HG02588 (cell line): ENCODE measurements around the gene PDE4B.
"Not testable (repeated sequence)": the region's sequence is repeated elsewhere in the genome, so short reads cannot be mapped to it uniquely, and the experiment has no call there.

Experiments
- ATAC-seq: cut with Tn5 transposase; IDR thresholded peaks from one replicate; pipeline ENCODE4 v1.9.1; 2021; ENCODE audit warnings: mild to moderate bottlenecking, moderate library complexity; ENCODE audit not compliant: unreplicated experiment

PDE4B gene

GRCh38 chr1:66044912-66045311 is 252.2 kb downstream of the PDE4B start:
- ATAC-seq: no peak

- ATAC-seq: no peak
Measured at GRCh38 chr1:66046415-66046814, 253.7 kb downstream of the PDE4B start.

GRCh38 chr1:66048011-66048410 is 255.3 kb downstream of the PDE4B start:
- ATAC-seq: no peak

- no peak for ATAC-seq
Measured at GRCh38 chr1:66050123-66050522, 257.4 kb downstream of the PDE4B start.

GRCh38 chr1:66050633-66051032 is 257.9 kb downstream of the PDE4B start:
- no peak for ATAC-seq

- no peak for ATAC-seq
Measured at GRCh38 chr1:66055092-66055491, 262.4 kb downstream of the PDE4B start.

- not testable (repeated sequence) for ATAC-seq
Measured at GRCh38 chr1:66057448-66057847, 264.8 kb downstream of the PDE4B start.

- ATAC-seq: no peak
Measured at GRCh38 chr1:66058558-66058957, 265.9 kb downstream of the PDE4B start.

- ATAC-seq: not testable (repeated sequence)
Measured at GRCh38 chr1:66067219-66067618, 274.5 kb downstream of the PDE4B start.

- no peak for ATAC-seq
Measured at GRCh38 chr1:66069976-66070876, 277.5 kb downstream of the PDE4B start.

GRCh38 chr1:66073388-66073787 is 280.7 kb downstream of the PDE4B start:
- no peak for ATAC-seq

GRCh38 chr1:66074147-66074546 is 281.5 kb downstream of the PDE4B start:
- no peak for ATAC-seq

GRCh38 chr1:66078412-66078811 is 285.7 kb downstream of the PDE4B start:
- ATAC-seq: no peak

GRCh38 chr1:66083003-66083402 is 290.3 kb downstream of the PDE4B start:
- ATAC-seq: no peak

GRCh38 chr1:66084442-66084841 is 291.7 kb downstream of the PDE4B start:
- ATAC-seq: no peak

GRCh38 chr1:66085600-66085999 is 292.9 kb downstream of the PDE4B start:
- no peak for ATAC-seq

GRCh38 chr1:66088787-66089186 is 296.1 kb downstream of the PDE4B start:
- ATAC-seq: no peak

- no peak for ATAC-seq
Measured at GRCh38 chr1:66090859-66091457, 298.3 kb downstream of the PDE4B start.

- ATAC-seq: no peak
Measured at GRCh38 chr1:66095190-66095589, 302.5 kb downstream of the PDE4B start.

GRCh38 chr1:66100959-66101358 is 308.3 kb downstream of the PDE4B start:
- ATAC-seq: not testable (repeated sequence)

- ATAC-seq: not testable (repeated sequence)
Measured at GRCh38 chr1:66104076-66104475, 311.4 kb downstream of the PDE4B start.

GRCh38 chr1:66108624-66109023 is 315.9 kb downstream of the PDE4B start:
- no peak for ATAC-seq
